ENCODE results near the gene MAPK7. TPM values are rescaled to one million over a fixed set of nuclear protein-coding genes. Genes with fewer than 3 reads are reported as not detected.

MAPK7 gene
- total and polyA plus RNA-seq, 9 of the 15 experiments (the other 6 are each of a cell fraction or from before 2014, with no cell fraction given), result 0.46 to 7.5 (median 2.5) TPM

DNA sequence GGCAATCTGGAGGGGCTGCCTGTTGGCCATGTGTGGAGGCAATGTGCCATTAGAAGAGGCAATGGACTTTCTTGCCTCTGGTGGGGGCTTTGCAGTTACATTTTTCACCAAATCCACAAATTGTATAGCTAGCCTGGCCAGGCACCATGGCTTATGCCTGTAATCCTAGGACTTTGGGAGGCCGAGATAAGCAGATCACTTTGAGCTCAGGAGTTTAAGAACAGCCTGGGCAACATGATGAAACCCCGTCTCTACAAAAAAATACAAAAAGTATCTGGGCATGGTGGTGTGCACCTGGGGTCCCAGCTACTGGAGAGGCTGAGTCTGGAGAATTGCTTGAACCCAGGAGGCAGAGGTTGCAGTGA, 30.0 kb downstream of the MAPK7 start:
- intact Hi-C loops (cut with micrococcal nuclease), result no loop called here
- DNase-seq (ENCODE audit: extremely low read depth in 1 of 4, low spot score in 3 of 4) (no peak), FAIRE-seq (no peak), ATAC-seq (no peak)
- WGBS (ENCODE audit: insufficient coverage, low coverage, missing lambda C conversion rate), result 7% methylated on average over 2 of the region's 2 CpGs
- Histone ChIP-seq H3K36me3 (ENCODE audit: control insufficient read depth, insufficient read depth, low read length) (no peaks in the 10 kb centered on the region), H3K9ac (ENCODE audit: insufficient read depth in 1 of 2, low read depth in 2 of 2, low read length in 2 of 2) (no peak overlapping the region), H3K4me2 (ENCODE audit: insufficient read depth, low read length) (no peak overlapping the region), H3K27ac (ENCODE audit: extremely low read depth, low read depth, low read length) (no peak overlapping the region), H3K79me2 (ENCODE audit: control insufficient read depth, insufficient read depth, low read length) (no peaks in the 10 kb centered on the region), H3K9me1 (ENCODE audit: control insufficient read depth, insufficient read depth, low read length) (no peaks in the 10 kb centered on the region), H2AFZ (ENCODE audit: low read depth, low read length) (no peak overlapping the region), H3K27me3 (ENCODE audit: control insufficient read depth in 2 of 2, insufficient read depth in 2 of 2, low read length in 2 of 2) (peaks cover 4 to 37% of the 10 kb centered on the region in 2 experiments), H3K4me1 (replicated peaks in 1 of 2; ENCODE audit: control insufficient read depth in 2 of 2, insufficient read depth in 2 of 2, low read length in 2 of 2) (no peaks in the 10 kb centered on the region; a peak in 1 of 5 replicates), H3K4me3 (no peak overlapping the region), H3K9me3 (replicated peaks; ENCODE audit: control insufficient read depth, insufficient read depth, low read depth, low read length) (no peaks in the 10 kb centered on the region), H4K20me1 (replicated peaks; ENCODE audit: control insufficient read depth, insufficient read depth, low read length) (no peaks in the 10 kb centered on the region)
- no peak for TF ChIP-seq XRCC4 (IDR thresholded peaks at IDR 0.05; ENCODE audit: extremely low read depth, insufficient read depth, insufficient read length)
- BruUV-seq (replicated peaks), result no TSS peak
- ChIA-PET POLR2A (interaction anchor here (1.7 kb wide), 1 partner anchor 10 kb away, joined by 4 read pairs; no protein-coding TSS in a partner anchor), CTCF (ENCODE audit: low intra/inter-chr PET ratio) (no interaction called here)
- in situ Hi-C loops (cut with MboI), result no loop called here

DNA sequence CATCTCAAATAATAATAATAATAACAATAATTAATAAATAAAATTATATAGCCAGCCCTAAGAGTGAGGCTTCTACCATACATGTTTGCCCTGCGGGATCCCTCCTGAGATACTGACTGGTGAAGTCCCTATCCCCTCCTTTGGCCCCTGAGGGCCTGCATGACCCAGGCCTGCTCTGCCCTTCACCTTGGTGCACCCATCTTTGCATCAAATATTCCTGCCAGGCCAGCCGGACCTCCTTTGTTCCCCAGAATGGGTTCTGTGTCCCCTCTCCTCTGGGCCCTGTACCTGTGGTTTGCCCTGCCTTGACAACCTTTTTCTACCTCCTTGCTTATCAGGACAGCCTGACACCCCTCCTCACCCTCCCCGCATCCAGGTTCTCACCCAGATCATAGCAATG, 30.8 kb downstream of the MAPK7 start:
- ChIA-PET CTCF (ENCODE audit: low intra/inter-chr PET ratio) (no interaction called here), POLR2A (interaction anchor here (1.7 kb wide), 1 partner anchor 11 kb away, joined by 4 read pairs; no protein-coding TSS in a partner anchor)
- Histone ChIP-seq H3K9me3 (replicated peaks; ENCODE audit: control insufficient read depth, insufficient read depth, low read depth, low read length) (no peaks in the 10 kb centered on the region), H3K4me2 (ENCODE audit: insufficient read depth, low read length) (no peak overlapping the region), H3K79me2 (ENCODE audit: control insufficient read depth, insufficient read depth, low read length) (no peaks in the 10 kb centered on the region), H3K27ac (ENCODE audit: extremely low read depth, low read depth, low read length) (no peak overlapping the region), H3K27me3 (ENCODE audit: control insufficient read depth in 2 of 2, insufficient read depth in 2 of 2, low read length in 2 of 2) (peaks cover 4 to 42% of the 10 kb centered on the region in 2 experiments), H3K9ac (ENCODE audit: insufficient read depth in 1 of 2, low read depth in 2 of 2, low read length in 2 of 2) (no peak overlapping the region), H3K9me1 (ENCODE audit: control insufficient read depth, insufficient read depth, low read length) (no peaks in the 10 kb centered on the region), H4K20me1 (replicated peaks; ENCODE audit: control insufficient read depth, insufficient read depth, low read length) (no peaks in the 10 kb centered on the region), H2AFZ (ENCODE audit: low read depth, low read length) (no peak overlapping the region), H3K36me3 (ENCODE audit: control insufficient read depth, insufficient read depth, low read length) (no peaks in the 10 kb centered on the region), H3K4me1 (replicated peaks in 1 of 2; ENCODE audit: control insufficient read depth in 2 of 2, insufficient read depth in 2 of 2, low read length in 2 of 2) (no peaks in the 10 kb centered on the region; a peak in 1 of 5 replicates), H3K4me3 (no peak overlapping the region)
- intact Hi-C loops (cut with micrococcal nuclease), result no loop called here
- TF ChIP-seq ZBTB7A (IDR thresholded peaks at IDR 0.05; ENCODE audit: borderline replicate concordance, control insufficient read depth, low read depth, low read length), result no peak
- TF ChIP-seq TCF7L2 (IDR thresholded peaks at IDR 0.05; ENCODE audit: low read depth, low read length), result no peak
- TF ChIP-seq XRCC4 (IDR thresholded peaks at IDR 0.05; ENCODE audit: extremely low read depth, insufficient read depth, insufficient read length), result no peak
- no peak for TF ChIP-seq PHB (CRISPR knock-in tag; IDR thresholded peaks at IDR 0.05)
- TF ChIP-seq TFAM (CRISPR knock-in tag; conservative IDR thresholded peaks at IDR 0.05), result no peak
- TF ChIP-seq ARNT (IDR thresholded peaks at IDR 0.05), result no peak
- no peak for TF ChIP-seq POLR2AphosphoS2 (IDR thresholded peaks at IDR 0.05; ENCODE audit: low read length)
- no peak for TF ChIP-seq ZNF584 (CRISPR knock-in tag; IDR thresholded peaks at IDR 0.05; ENCODE audit: low read depth)
- TF ChIP-seq, protein P1, sequence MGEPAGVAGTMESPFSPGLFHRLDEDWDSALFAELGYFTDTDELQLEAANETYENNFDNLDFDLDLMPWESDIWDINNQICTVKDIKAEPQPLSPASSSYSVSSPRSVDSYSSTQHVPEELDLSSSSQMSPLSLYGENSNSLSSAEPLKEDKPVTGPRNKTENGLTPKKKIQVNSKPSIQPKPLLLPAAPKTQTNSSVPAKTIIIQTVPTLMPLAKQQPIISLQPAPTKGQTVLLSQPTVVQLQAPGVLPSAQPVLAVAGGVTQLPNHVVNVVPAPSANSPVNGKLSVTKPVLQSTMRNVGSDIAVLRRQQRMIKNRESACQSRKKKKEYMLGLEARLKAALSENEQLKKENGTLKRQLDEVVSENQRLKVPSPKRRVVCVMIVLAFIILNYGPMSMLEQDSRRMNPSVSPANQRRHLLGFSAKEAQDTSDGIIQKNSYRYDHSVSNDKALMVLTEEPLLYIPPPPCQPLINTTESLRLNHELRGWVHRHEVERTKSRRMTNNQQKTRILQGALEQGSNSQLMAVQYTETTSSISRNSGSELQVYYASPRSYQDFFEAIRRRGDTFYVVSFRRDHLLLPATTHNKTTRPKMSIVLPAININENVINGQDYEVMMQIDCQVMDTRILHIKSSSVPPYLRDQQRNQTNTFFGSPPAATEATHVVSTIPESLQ (CRISPR knock-in tag; IDR thresholded peaks at IDR 0.05), result no peak
- TF ChIP-seq NFATC3 (IDR thresholded peaks at IDR 0.05), result no peak
- 0% methylated on average over 3 of the region's 3 CpGs for WGBS (ENCODE audit: insufficient coverage, low coverage, missing lambda C conversion rate)
- ATAC-seq, result no peak
- FAIRE-seq, result no peak
- in situ Hi-C loops (cut with MboI), result no loop called here
- no TSS peak for BruUV-seq (replicated peaks)
- DNase-seq (ENCODE audit: extremely low read depth in 1 of 4, low spot score in 3 of 4), result no peak

Data from K562 (cell line).